ENCODE measurements around the gene MCM5.

- TF ChIP-seq, protein P1, sequence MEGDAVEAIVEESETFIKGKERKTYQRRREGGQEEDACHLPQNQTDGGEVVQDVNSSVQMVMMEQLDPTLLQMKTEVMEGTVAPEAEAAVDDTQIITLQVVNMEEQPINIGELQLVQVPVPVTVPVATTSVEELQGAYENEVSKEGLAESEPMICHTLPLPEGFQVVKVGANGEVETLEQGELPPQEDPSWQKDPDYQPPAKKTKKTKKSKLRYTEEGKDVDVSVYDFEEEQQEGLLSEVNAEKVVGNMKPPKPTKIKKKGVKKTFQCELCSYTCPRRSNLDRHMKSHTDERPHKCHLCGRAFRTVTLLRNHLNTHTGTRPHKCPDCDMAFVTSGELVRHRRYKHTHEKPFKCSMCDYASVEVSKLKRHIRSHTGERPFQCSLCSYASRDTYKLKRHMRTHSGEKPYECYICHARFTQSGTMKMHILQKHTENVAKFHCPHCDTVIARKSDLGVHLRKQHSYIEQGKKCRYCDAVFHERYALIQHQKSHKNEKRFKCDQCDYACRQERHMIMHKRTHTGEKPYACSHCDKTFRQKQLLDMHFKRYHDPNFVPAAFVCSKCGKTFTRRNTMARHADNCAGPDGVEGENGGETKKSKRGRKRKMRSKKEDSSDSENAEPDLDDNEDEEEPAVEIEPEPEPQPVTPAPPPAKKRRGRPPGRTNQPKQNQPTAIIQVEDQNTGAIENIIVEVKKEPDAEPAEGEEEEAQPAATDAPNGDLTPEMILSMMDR (IDR thresholded peaks at IDR 0.05) = no peak
- no peak for TF ChIP-seq POLR2A (IDR thresholded peaks at IDR 0.05)
Measured at GRCh38 chr22:35421121-35421520, 21.2 kb downstream of the MCM5 start.
